Hematopoietic multipotent progenitor cell (in vitro differentiated cells): ENCODE data around the gene ASZ1. TPM values are rescaled to one million over a fixed set of nuclear protein-coding genes. Genes with fewer than 3 reads are reported as not detected.
"Not testable (repeated sequence)": the region's sequence is repeated elsewhere in the genome, so short reads cannot be mapped to it uniquely, and the experiment has no call there.

ENCODE experiments used
- DNase-seq, 3 donors: peaks; one replicate each; pipeline ENCODE4 v3.0.0-alpha.2; 2011 to 2015; ENCODE audit warnings: low read depth in 2 of 3, low spot score in 2 of 3
- total RNA-seq: library from RNA; depleted of rRNA; stranded (reverse); fragments of >200 nt; gene quantifications from one replicate; pipeline ENCODE4 v1.2.3, GENCODE V29; 2012

ASZ1 gene, protein sequence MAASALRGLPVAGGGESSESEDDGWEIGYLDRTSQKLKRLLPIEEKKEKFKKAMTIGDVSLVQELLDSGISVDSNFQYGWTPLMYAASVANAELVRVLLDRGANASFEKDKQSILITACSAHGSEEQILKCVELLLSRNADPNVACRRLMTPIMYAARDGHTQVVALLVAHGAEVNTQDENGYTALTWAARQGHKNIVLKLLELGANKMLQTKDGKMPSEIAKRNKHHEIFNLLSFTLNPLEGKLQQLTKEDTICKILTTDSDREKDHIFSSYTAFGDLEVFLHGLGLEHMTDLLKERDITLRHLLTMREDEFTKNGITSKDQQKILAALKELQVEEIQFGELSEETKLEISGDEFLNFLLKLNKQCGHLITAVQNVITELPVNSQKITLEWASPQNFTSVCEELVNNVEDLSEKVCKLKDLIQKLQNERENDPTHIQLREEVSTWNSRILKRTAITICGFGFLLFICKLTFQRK
- total RNA-seq: not detected

DNA sequence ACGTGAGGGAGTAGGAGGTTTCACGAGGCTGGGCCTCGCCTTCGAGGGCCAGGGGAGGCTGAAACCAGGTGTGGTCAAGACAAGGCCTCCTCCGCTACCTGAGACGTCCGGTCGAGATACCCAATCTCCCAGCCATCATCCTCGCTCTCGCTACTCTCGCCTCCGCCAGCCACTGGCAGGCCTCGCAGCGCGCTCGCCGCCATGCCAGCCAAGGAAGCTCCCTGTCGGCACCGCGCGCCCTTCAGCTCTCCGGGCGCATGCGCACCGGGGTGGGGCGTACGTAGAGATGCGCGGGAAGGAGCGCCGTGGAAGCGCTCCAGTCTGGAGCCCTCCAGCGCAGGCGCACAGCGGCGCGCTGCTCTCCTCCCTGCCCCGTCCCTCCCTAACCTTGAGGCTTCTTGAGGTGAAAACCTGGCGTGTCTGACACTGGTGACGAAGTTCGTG, at the start of gene ASZ1:
TSS of gene ASZ1 (minus strand) at position 236 of the 444 bp plus-strand sequence. CDS start at position 203, 33 bp downstream.
- no peak for DNase-seq

DNA sequence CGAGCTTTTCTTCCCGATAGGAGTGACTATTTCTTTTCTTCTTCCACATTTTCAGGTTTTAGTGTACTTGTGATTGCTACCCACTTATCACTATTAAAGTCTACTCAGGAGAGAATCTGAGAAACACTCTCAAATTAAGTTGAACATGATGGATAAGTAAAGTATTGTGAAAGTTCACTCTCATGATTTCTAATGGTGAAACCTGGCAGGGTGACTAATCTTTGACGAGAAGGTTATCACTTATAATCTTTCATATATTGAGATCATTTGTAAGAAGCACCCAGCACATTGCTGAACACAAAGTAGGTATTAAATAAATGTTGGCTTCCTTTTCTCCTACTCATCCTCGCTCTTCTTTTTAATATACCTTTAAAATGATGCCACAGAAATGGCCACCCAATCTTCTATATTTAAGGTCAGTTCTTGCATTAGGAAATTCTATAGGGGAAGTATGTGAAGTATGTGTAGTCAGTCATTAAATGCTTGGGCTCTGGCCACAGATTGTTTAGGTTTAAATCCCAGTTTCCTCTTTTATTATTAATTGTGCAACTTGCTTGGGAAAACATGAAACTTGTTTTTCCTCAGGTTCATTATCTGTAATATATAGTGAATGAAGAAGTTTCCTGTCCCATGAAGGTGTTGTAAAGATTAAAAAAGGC, 49.4 kb upstream of the ASZ1 start:
- DNase-seq: no peak

DNA sequence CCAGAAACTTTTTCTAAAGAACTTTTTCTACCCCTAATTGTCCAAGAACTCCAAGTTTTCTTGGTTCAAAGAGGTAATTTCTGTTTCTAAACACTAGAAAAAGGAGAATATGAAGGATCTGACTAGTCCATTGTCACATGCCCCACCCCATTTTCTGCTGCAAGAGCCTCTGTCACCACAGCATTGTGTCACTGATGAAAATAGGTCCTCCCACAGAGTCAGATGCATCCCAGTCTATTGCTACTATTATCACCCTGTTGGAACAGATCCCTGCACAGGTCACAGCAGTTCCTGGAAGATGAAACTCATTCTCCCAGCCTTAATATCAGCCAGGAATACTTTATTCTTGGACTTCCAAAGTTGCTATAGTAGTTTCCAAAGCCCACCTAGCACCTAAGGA, 45.0 kb upstream of the ASZ1 start:
- DNase-seq: no peak

DNA sequence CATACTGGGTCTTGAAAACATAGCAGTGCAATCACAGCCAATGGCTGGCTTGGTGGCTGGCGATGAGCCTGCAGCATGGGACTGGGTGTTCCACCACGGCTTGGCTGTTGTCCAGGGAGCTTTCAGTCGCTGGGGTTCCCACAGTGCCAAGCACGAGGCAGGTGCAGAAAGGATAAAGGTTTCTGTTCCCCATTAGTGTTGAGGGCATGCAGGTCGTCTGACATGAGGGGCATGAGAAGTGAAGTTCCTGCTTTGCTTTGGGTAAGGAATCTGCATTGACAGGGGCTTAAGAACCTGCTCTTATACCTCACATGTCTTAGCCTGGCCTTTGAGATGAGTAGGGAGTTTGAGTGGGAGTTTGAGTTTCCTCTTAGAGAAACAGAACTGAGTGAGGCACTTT, 43.5 kb upstream of the ASZ1 start:
- DNase-seq: no peak

DNA sequence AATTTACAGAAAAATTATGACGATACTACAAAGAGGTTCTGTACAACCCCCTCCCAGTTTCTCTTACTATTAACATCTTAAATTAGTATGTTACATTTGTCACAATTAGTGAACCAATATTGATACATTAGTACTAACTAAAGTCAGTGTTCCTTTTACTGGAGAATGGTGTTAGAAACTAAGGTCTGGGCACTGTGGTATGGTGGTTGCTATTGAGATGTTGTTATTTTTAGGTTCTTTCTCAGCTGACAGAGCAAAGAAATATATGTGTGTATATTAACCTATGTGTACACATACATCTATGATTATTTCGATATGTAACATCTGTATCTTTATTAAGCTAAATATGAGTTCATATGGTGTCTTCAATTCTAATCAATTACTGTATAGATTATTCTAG, 40.9 kb upstream of the ASZ1 start:
- DNase-seq: no peak

DNA sequence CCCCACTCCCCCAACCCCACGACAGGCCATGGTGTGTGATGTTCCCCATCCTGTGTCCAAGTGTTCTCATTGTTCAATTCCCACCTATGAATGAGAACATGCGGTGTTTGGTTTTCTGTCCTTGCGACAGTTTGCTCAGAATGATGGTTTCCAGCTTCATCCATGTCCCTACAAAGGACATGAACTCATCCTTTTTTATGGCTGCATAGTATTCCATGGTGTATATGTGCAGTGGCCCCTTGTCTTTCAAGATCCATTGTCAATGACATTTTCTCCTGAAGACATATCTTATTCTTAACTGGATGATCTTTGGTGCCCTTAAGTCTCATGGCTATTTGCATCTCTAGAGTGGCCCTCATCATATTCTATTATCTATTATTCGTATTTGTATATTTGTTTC, 33.5 kb upstream of the ASZ1 start:
- DNase-seq: not testable (repeated sequence)

DNA sequence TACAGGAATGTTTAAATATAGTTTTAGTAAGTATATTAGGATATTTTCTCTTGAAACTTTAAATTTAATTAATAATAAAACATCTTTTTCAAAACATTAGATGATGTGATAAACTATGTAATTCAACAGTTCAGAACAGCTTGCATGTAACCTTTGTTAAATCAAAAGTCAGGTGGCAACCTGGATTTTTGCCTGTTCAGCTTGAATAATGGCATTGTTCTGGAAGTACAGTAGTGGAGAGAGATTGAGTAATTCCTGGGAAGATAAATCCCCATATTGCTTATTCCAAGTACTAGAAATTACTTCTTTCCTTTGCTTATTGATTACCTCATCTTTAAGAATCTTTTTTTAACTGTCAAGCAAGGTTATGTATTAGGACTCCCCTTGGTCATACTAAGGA, 32.4 kb upstream of the ASZ1 start:
- DNase-seq: no peak

DNA sequence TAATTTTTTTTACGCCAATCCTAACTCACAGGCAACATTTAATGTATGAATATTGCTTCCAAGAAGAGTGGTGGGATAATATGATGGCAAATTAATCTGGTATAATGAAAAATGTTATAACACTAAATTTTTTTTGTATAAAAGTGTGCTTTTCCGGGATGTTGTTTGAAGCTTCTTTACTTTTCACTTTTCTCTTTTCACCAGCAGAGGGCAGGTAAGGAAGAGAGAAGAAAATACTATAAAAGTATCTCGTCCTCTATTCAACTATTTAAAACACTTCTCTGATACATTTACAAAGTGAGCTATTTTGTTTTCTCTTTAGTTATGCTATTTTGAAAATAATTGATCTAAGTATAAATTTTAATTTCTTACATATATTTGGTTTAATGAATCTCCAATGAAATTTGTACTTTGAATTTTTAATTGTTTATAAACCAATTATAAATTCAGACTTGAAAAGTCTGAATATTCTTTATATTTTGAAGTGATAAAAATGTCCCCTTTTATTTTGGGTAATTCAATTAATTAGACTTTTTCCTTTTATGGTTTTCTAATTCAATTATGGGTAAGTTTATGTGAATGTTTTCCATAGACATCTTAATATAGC, 31.8 kb upstream of the ASZ1 start:
- peak in 1 of 3 donors; percentile 61 for DNase-seq

DNA sequence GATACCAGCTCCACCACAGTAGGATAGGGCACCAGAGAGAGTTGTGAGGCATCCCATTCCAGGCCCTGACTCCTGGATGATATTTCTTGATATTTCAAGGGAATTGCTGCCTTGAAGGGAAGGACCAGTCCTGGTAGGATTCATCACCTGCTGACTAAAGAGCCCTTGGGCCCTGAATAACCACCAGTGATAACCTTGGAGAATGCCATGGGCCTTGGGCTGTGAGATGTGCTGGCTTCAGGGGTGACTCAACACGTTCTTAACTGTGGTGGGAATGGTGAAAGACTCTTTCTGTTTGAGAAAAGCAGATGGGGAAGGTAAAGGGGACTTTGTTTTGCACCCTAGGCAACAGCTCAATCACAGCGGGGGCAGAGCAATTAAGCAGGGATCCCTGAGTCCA, 21.4 kb upstream of the ASZ1 start:
- DNase-seq: no peak

DNA sequence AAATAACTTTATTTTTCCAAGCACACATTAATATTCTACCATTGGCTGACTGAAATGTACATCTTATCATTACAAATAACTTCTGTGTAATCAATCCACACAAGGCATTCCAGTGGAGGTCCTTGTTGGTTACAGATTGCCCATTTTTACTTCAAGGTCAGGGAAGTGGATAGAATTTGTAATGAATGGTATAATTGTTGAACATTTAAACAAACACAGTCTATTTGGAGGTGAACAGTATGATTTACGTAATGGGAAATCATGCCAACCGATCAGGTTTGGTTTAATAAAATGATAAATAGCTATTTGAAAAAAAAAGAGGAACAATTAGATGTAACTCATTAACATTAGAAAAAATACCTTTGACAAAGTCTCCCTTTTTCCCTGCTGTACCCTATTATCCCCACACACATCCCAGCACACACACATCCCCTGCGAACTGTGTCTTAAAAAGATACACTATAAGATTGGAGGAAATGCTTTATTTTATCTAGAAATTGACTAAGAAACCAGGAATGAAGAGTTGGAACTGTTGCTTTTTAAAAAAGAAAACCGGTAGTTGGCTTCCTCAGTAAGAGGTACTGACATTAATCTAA, 19.0 kb upstream of the ASZ1 start:
- DNase-seq: no peak

DNA sequence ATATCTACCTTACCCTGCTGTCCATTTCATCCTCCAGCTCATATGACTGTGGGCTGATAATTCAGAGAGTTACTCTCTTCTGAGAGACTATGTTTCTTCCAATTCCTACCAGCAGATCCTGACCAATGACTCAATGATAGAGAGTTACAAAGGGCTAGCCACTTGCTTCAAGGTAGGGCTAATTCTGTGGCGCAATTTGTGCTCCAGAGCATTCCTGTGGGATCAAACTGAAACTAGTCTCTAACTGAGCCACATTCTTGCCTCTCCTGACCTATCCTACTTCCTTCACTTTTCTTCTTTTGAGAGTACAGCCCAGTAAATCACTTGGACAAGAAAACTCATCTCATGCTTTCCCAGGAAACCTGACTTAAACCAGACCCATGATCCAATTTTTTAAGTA, 17.9 kb upstream of the ASZ1 start:
- DNase-seq: no peak

DNA sequence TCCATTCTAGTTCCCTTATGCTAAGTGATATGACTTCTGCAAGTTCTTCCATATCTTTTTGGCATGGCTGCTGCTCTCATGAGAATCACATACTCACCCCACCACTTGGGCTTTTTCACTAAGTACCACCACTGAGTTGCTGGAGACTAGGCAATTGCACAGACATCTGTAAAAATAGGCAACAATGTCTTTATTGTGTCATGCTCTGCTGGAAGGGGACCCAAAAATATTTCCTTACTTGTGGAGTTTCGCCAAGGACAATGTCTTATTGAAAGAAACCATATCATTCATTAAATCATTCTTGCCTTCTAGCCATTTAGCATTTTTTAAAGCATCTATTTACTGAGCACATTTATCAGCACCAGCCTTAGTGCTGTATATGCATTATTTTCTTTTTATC, 17.4 kb upstream of the ASZ1 start:
- DNase-seq: no peak

DNA sequence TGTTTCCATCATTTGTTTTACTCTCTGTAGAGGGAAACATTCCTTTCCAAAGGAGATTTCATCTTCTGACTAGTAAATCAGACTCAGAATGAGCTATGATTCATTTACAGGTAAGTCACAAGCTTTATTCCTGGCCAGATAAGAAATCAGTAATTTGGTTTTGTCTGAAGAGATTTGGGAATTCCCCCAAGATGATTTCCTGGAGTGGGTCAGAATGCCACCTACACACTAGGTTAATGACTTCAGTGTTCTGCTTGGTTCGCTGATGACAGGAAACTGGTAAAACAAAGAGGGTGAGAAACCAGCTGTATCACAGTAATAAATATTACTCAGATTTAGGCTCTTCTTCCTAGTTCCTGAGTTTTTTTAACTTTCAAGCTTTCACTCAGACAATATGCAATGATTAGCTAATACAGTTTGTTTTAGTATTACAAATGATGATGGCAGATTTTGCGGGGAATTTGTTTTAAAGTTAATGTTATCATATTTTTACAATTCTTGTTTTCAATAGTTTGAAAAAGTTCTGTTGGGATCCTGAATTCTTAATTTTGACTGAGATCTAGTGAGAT, 8.3 kb upstream of the ASZ1 start:
- no peak for DNase-seq

DNA sequence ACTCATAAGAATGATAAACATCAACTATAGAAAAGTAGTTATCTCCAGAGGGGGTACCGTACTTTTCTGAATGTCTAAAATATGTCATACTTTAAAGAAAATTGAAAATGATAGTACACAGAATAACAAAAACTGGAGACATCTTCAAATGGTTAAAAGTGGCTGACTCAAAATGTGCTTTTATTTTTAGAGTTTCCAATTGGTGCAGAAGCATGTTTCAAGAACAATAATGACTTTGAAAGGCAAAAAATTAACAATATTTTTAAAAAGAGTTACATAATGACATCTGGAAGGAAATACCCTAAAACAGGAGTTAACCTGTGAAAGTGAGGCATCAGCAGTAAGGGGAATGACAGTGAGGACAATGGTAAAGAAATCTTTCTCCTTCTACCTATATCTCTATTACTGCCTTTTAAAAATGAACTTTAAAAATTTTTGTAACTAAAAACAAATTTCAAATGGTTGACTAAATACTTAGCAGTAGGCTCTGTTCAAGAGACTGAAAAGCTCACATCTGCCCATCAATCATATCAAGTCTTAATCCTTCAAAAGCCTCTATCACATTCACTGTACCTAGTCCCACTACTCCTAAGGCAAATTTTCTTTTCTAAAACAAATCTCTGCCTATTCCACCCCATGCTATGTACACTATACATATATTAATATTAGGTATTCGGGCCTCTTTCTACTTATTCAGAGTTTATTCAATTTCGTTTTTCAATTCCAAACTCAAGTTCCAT, 3.0 kb downstream of the ASZ1 start:
- DNase-seq: no peak

DNA sequence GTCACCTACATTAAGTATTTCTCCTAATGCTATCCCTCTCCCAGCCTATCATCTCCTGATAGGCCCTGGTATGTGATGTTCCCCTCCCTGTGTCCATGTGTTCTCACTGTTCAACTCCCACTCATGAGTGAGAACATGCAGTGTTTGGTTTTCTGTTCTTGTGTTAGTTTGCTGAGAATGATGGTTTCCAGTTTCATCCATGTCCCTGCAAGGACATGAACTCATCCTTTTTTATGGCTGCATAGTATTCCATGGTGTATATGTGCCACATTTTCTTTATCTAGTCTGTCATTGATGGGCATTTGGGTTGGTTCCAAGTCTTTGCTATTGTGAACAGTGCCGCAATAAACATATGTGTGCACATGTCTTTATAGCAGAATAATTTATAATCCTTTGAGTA, 12.7 kb downstream of the ASZ1 start:
- DNase-seq: not testable (repeated sequence)

DNA sequence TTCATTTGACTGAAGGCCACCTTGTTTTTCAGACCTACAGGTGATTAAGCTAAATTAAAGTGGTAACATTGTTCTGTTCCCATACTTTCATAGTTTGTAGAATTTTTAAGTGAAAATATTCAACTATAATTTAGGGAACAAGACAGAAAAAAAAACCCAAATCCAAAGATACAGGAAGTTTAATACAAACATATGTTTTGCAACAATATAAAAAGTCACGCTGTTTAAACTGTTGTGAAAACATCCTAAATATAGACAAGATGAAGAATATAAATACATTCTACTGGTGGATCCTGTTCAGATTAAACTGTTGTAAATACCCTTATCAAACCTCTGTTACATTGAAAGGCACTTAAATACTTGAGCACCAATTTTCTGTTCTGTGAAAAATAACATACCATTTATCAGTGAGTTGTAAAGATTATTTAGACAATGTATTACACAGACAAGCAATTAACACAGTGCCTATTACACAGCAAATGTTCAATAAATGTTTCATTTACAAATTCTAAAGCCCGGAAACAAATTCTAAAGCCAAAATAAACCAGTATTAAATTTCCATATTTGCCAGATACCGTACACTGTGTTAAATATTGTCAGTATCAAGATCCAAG, 14.2 kb downstream of the ASZ1 start:
- no peak for DNase-seq

DNA sequence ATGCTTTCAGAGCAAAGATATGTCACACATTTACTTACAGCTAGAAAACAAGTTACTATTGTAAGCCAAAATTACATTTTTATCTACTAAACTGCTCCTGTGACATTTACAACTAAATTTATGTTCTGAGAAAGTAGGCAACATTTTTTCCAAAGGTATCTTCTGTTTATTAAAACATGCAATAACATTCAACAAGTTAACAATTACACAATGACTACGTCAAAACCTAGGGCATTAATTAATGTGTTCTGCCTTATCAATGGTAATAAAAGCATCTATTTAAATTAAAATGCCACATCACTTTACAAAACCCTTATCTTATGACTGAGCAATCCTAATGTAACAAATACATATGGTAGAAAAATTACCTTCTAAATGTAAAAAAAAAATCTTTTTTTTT, 14.9 kb downstream of the ASZ1 start:
- DNase-seq: no peak

DNA sequence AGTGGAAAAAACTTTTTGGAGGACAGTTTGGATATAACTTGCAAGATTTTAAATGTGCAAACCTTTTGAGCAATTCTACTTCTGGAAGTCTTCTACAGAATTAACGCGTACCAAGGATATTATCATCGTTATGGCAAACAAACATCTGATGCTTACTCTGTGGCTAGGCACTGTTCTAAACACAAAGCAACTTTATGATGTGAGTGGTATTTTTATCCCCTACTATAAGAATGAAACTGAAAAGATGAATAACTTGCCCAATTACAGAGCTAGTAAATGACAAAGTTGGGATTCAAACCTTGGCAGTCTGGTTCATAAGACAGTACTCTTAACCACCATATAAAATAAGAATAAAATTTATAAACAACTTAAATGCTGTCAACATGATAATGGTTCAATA, 15.8 kb downstream of the ASZ1 start:
- DNase-seq: no peak

DNA sequence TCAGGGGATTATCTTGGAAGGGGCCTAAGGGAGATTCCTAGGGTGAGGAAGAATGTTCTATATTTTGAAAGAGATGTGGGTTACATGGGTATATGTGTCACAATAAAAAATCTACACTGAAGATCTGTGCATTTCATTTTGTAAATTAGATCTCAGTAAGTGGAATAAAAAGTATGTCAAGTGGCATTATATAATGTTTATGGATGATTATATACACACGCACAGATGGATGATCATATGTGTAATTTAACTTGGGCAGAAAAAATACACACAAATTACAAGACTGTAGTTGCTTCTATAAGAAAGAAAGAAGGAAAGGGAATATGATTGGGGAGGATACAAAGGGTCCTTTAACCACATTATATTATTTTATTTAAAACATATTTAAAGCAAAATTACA, 18.5 kb downstream of the ASZ1 start:
- no peak for DNase-seq

DNA sequence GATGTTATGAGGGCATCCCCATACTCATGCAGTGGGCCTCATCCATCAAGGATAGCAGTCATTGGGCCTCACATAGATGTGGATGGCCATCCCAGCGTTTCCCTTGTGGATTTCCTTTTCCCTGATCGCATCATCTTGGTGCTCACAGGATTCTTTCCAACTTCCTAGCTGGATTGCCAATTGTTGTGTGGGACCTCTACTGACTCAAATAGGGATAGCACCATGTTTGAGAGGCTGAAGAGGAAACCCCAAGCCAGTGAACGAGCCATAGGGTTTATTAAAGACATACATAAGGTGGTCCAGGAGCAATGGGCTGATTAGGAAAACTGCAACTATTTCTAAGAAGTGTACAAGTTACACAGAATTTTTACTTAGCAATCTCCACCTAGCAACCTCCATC, 21.8 kb downstream of the ASZ1 start:
- no peak for DNase-seq
